ENCODE results near the gene NFE2L3. TPM values are rescaled to one million over a fixed set of nuclear protein-coding genes. Genes with fewer than 3 reads are reported as not detected.
A peak's percentile ranks its signal among the peaks of the same experiment; 100 is the strongest.

NFE2L3 gene
- total and polyA plus RNA-seq, 2 of the 8 experiments (the other 6 are each of a cell fraction or from before 2014, with no cell fraction given): 64.9 to 76.5 TPM

DNA sequence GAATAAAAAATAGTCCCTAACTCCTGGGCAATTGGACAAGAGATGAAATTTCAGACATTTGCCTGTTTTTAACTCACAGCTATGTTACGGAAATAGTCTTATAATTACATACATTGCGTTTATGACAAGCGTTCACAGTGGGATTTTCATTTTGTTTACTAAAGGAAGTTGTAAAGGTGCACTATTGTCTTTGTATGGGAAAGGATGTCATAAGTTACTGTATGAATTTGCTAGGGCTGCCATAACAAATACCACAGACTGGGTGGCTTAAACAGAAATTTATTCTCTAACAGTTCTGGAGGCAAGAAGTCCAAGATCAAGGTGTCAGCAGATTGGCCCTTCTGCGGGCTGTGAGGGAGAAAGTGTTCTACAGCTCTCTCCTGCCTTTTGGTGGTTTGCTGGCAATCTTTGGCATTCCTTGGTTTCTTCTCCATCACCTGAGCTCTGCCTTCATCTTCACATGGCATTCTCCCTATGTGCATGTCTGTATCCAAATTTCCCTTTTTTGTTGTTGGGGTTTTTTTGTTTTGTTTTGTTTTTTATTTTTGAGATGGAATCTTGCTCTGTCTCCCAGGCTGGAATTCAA lies 5.6 kb downstream of the NFE2L3 start:
- ChIA-PET POLR2A (ENCODE audit: partially characterized antibody) (interaction anchor here (0.9 to 6.1 kb wide), 9 partner anchors 9 to 42 kb away, joined by 3 to 56 read pairs (median 7); no protein-coding TSS in a partner anchor), CTCF (ENCODE audit: partially characterized antibody) (interaction anchor here (1.0 to 1.6 kb wide), 4 partner anchors 9 to 66 kb away, joined by 3 to 4 read pairs (median 3); no protein-coding TSS in a partner anchor)
- H3K79me1 ChIP-seq (ENCODE audit: low read depth, low read length): peaks cover 23% of the 10 kb centered on the region
- H3K23ac ChIP-seq (ENCODE audit: insufficient read length): no peak overlapping the region
- TF ChIP-seq KDM4A (IDR thresholded peaks at IDR 0.05; ENCODE audit: low read depth, low read length, severe bottlenecking) (no peak), CEBPB (IDR thresholded peaks at IDR 0.05; ENCODE audit: low read depth, low read length) (0 out of 2 replicates have a peak, but pooled peaks have one; percentile 27)
- H2BK15ac ChIP-seq (ENCODE audit: low read length): no peak overlapping the region
- no peak overlapping the region for H3K4ac ChIP-seq (replicated peaks; ENCODE audit: insufficient read length, low read depth, low read length)
- no peak overlapping the region for H4K8ac ChIP-seq (ENCODE audit: extremely low read depth, insufficient read depth, low read length)
- H4K20me1 ChIP-seq (replicated peaks in 1 of 2; ENCODE audit: control insufficient read depth in 1 of 2, insufficient read depth in 2 of 2, low read length in 2 of 2): peaks cover 22 to 40% of the 10 kb centered on the region in 2 experiments
- no peak overlapping the region for H3K27ac ChIP-seq (ENCODE audit: low read depth, low read length)
- no peak overlapping the region for H3K14ac ChIP-seq (ENCODE audit: insufficient read length)
- no peaks in the 10 kb centered on the region for H3K36me3 ChIP-seq (ENCODE audit: control insufficient read depth in 2 of 4, insufficient read depth in 4 of 4, low read length in 3 of 4)
- H2BK120ac ChIP-seq (replicated peaks; ENCODE audit: low read depth, low read length): no peak overlapping the region
- no peak overlapping the region for H3K56ac ChIP-seq (replicated peaks; ENCODE audit: insufficient read length, low read depth, low read length)
- H3K18ac ChIP-seq (ENCODE audit: extremely low read depth, low read length): no peak overlapping the region
- H3K27me3 ChIP-seq (replicated peaks in 1 of 4; ENCODE audit: control insufficient read depth in 3 of 4, extremely low read depth in 1 of 4, insufficient read depth in 3 of 4, low read length in 3 of 4): peaks cover 0 to 7% (median 0%) of the 10 kb centered on the region in 4 experiments; a peak in 2 of 7 replicates
- H2BK12ac ChIP-seq (ENCODE audit: low read depth, low read length): no peak overlapping the region
- FAIRE-seq (no peak), DNase-seq (ENCODE audit: low read depth in 1 of 2, low spot score in 2 of 2) (no peak)
- H3K4me3 ChIP-seq (ENCODE audit: extremely low read depth in 1 of 4, insufficient read depth in 2 of 4, low read depth in 3 of 4, low read length in 4 of 4): no peak overlapping the region
- peaks cover 21 to 40% (median 32%) of the 10 kb centered on the region in 4 experiments for H3K4me1 ChIP-seq (replicated peaks in 1 of 4; ENCODE audit: control insufficient read depth in 3 of 4, insufficient read depth in 4 of 4, low read length in 3 of 4)
- no peak overlapping the region for H4K5ac ChIP-seq (ENCODE audit: insufficient read length, low read depth, low read length)
- H2AFZ ChIP-seq (ENCODE audit: low read length): no peak overlapping the region
- H3K4me2 ChIP-seq (ENCODE audit: insufficient read depth in 1 of 2, low read depth in 2 of 2, low read length in 2 of 2): no peak overlapping the region
- no peak overlapping the region for H2BK5ac ChIP-seq (ENCODE audit: low read depth, low read length)
- H3K79me2 ChIP-seq (ENCODE audit: control insufficient read depth in 1 of 2, insufficient read depth in 2 of 2, low read length in 2 of 2): peaks cover 35 to 98% of the 10 kb centered on the region in 2 experiments
- H2BK20ac ChIP-seq (ENCODE audit: low read length): no peak overlapping the region
- 86% methylated on average over 4 of the region's 4 CpGs; no CpG with 5 or more reads in 1 of the 2 experiments for WGBS, 2 experiments (ENCODE audit: extremely low coverage in 1 of 2, insufficient coverage in 1 of 2, insufficient read length in 1 of 2, insufficient replicate concordance in 2 of 2, low coverage in 1 of 2, low lambda C conversion rate in 2 of 2, missing lambda C conversion rate in 1 of 2)
- peaks cover 6% of the 10 kb centered on the region for H3K23me2 ChIP-seq (ENCODE audit: low read depth, low read length)
- no peak overlapping the region for H2AK5ac ChIP-seq (ENCODE audit: low read depth, low read length)
- no peaks in the 10 kb centered on the region for H3K9me3 ChIP-seq (ENCODE audit: insufficient read depth in 2 of 2, low read depth in 1 of 2, low read length in 1 of 2)
- no peak overlapping the region for H3K9ac ChIP-seq (replicated peaks in 1 of 4; ENCODE audit: extremely low read depth in 1 of 4, low read depth in 3 of 4, low read length in 3 of 4)
- no peak overlapping the region for H4K91ac ChIP-seq (replicated peaks; ENCODE audit: insufficient read length, low read length)
